GM18520 (cell line): ENCODE results near the gene FGF21.
"Not testable (repeated sequence)": the region's sequence is repeated elsewhere in the genome, so short reads cannot be mapped to it uniquely, and the experiment has no call there.

Experiments
- ATAC-seq: cut with Tn5 transposase; IDR thresholded peaks from one replicate; pipeline ENCODE4 v1.9.1; 2021; ENCODE audit not compliant: unreplicated experiment

Gene FGF21, protein sequence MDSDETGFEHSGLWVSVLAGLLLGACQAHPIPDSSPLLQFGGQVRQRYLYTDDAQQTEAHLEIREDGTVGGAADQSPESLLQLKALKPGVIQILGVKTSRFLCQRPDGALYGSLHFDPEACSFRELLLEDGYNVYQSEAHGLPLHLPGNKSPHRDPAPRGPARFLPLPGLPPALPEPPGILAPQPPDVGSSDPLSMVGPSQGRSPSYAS

DNA sequence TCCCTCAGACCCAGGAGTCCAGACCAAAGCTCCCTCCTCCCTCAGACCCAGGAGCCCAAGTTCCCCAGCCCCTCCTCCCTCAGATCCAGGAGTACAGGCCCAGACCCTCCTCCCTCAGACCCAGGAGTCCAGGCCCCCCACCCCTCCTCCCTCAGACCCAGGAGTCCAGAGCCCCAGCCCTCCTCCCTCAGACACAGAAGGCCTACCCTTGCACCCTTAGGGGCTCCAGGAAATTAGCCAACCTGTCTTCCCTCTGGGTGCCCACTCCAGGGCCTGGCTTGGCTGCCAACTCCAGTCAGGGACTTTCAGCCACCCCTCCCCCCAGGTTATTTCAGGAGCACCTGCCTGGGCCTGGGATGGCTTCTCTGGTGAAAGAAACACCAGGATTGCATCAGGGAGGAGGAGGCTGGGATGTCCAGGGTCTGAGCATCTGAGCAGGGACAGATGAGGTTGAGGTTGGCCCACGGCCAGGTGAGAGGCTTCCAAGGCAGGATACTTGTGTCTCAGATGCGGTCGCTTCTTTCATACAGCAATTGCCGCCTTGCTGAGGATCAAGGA is at the start of gene FGF21:
TSS of gene FGF21 (plus strand) at position 441 of the 558 bp plus-strand sequence. CDS start 713 bp downstream, outside the sequence.
- ATAC-seq, result no peak

DNA sequence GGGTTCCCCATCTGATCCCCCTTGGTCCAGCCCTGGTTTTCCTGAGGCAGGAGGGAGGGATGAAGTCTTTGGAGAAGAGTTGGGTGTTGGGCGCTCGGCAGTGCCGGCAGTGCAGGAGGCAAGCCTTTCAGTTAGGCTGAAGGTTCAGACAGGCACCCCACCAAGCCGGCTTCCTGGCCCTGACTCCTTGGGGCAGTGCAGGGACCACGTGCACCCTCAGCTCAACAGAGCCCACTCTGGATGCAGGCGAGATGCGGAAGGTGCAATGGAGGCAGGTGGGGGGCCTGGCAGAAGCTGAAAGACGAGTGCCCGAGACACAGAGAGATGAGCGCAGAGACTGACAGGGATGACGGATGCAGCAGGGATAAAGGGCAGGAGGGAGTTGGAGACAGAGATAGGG is 46.9 kb upstream of the FGF21 start:
- no peak for ATAC-seq

- no peak for ATAC-seq
Observed at GRCh38 chr19:48711106-48711662, 44.1 kb upstream of the FGF21 start.

- no peak for ATAC-seq
Observed at GRCh38 chr19:48713041-48713863, 42.1 kb upstream of the FGF21 start.

DNA sequence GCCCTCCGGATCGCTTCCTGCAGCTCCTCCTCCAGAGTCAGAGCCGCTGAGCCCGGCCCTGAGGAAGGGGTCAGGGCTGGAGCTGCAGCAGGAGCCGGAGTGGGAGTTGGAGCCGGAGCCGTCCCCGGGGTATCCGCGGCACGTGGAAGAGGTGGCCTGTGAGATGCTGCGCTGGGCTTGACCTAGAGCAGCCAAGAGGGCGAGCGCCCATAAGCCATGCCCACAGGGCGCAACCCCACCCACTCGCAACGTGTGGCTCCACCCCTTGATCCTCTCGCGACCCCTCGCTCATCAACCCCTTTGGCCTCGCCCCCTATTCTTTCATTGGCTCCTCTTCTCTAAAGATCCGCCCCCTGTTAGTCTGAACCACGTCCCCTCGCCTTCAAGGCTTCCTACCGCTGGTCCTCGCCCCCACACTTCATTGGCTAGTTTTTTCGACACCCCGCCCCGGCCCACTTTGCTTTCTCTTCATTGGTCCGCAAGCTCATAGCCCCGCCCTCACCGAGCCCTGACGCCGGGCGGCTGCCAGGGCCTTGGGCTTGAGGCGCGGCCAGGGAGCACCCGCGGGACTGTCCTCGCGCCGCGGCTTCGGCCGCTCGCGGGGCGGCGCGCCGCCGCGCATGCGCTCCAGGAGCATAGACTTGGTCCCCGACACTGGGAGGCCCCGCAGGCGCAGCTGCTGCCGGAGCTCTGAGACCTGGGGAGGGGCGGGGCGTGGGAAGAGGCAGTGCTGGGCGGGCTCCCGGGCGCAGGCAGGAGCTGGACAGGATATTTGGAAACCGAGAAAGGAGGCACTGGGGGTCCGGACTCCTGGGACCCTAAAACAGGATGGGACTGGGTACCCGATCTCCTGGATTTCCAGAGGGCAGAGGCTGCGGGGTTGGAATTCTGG is 41.2 kb upstream of the FGF21 start:
- ATAC-seq, result peak; percentile 86

- ATAC-seq, result no peak
Observed at GRCh38 chr19:48714759-48715675, 40.3 kb upstream of the FGF21 start.

DNA sequence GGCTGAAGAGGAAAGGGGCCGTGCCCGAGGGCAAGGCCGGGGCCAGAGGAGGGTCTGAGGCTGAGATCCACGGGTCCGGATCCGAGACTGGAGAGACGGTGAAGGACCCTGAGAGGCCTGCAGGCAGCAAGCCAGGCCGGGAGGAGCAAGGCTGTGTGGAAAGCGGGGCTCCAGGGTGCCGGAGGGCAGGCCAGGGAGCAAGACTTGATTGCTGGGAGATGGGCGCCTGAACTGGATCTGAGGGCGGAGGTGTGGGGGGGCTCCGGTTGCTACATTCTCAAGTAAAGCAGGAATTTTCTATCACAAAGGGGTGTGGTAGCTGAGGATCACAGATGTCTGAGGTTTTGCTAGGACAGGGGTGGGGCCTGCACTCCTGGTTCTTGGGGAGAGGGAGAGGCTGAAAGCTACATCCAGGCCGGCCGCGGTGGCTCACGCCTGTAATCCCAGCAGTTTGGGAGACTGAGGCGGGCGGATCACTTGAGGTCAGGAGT is 39.6 kb upstream of the FGF21 start:
- no peak for ATAC-seq

DNA sequence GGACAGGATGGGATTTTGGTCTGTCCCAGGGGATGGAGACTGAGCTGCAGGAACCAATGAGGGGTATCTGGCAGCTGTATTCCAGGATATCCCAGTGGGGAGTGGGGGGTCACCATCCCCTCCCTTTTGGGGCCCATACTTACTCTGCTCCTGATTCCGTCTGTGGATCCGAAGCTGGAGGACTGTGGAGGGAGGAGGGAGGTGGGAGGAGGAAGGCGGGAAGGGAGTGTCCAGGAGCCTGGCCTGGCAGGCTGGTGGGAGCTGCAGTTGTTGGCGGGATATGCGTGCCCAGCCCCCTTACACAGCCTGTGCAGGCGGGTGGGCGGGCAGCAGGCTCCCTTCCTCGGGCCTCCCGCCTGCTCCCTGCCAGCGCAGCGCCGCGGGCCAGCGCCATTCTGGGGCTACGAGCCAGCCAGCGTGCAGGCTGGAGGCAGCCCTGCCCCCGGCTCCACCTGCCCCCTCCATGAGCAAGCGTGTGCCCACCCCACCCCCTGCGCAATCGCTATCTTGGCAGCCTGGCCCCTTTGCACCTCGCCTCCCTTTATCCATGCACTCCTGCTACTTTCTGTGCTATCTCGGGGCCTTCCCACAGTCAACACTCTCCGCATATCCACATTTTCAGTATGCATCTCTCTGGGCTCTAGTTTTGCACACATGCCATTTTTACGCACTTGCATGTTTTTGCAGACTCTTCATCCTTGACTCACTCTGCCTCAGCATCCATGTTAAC is 38.6 kb upstream of the FGF21 start:
- no peak for ATAC-seq

DNA sequence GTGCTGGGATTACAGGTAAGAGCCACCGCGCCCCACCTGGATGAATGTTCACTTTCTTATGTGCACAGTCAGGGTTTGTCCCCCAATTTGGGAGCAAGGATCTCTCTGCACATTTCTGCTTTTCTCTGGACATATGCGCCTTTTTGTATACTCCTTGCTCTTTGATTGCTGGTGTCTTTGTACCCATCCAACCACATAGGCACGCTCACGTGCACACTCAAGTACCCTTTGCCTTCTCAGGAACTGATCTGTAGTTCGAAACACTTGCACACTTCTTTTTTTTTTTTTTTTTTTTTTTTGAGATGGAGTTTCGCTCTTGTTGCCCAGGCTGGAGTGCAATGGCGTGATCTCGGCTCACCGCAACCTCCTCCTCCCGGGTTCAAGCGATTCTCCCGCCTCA is 37.2 kb upstream of the FGF21 start:
- ATAC-seq, result not testable (repeated sequence)

DNA sequence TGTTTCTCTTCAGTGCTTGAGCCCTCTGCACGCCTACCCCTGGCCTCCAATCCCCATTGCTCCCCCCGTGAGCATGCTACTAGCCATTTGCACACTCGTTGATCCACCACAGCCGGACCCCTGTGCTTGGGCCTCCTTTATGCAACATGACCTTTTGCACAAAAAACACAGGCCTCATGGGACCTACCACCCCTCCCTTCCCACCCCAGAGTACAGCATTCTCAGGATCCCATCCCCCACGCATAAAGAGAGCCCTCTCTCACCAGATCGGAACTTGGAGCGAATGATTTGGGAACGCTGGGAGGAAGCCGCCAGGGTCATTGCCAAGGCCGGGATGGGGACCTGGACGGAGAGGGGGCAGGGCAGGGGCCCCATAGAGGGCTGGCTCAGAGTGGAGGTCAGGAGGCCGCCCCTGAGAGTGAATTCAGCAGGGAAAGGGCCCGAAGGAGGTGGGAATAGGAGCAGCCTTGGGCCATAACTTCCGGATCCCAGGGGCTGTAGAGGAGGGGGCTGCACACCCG is 36.6 kb upstream of the FGF21 start:
- no peak for ATAC-seq

GRCh38 chr19:48719263-48720171 is 35.8 kb upstream of the FGF21 start, which contains the start of gene MAMSTR:
Gene MAMSTR (minus strand): TSS chr19:48719725. CDS start chr19:48719031, 694 bp downstream.
- ATAC-seq, result no peak

DNA sequence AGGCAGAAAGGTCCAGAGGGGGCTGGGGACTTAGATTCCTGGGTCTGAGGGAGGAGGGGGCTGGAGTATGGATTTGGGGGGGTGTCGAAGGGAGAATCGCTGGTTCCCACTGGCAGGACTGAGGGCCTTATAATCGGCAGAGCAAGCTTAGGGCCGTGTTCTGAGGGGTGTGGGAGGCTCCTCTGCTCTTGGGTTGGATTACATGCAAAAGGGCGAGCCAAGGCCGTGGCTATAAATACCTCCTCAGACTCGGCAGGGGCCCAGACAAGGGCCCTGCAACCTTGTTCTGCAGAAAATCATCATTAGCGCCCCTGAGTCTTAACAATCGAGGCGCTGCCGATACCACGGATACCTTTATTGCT is 35.1 kb upstream of the FGF21 start:
- ATAC-seq, result no peak

GRCh38 chr19:48720613-48721296 is 34.6 kb upstream of the FGF21 start:
- ATAC-seq, result peak; percentile 78

DNA sequence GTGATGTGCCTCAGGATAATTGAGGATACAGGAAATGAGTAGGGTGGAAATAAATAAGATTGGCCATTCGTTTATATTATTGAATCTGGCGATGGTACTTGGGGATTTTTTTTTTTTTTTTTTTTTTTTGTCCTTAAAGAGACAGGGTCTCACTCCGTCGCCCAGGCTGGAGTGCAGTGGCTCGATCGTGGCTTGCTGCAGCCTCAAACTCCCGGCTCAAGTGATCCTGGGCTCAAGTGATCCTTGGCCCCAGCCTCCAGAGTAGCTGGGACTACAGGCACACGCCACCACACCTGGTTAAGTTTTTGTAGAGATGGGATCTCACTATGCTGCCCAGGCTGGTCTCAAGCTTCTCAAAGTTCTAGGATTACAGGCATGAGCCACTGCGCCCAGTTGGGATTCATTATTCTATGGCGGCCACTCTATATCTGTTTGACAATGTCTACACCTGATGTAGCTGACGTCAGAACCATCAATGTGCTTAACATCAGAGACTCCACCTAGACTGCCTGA is 33.1 kb upstream of the FGF21 start:
- no peak for ATAC-seq

DNA sequence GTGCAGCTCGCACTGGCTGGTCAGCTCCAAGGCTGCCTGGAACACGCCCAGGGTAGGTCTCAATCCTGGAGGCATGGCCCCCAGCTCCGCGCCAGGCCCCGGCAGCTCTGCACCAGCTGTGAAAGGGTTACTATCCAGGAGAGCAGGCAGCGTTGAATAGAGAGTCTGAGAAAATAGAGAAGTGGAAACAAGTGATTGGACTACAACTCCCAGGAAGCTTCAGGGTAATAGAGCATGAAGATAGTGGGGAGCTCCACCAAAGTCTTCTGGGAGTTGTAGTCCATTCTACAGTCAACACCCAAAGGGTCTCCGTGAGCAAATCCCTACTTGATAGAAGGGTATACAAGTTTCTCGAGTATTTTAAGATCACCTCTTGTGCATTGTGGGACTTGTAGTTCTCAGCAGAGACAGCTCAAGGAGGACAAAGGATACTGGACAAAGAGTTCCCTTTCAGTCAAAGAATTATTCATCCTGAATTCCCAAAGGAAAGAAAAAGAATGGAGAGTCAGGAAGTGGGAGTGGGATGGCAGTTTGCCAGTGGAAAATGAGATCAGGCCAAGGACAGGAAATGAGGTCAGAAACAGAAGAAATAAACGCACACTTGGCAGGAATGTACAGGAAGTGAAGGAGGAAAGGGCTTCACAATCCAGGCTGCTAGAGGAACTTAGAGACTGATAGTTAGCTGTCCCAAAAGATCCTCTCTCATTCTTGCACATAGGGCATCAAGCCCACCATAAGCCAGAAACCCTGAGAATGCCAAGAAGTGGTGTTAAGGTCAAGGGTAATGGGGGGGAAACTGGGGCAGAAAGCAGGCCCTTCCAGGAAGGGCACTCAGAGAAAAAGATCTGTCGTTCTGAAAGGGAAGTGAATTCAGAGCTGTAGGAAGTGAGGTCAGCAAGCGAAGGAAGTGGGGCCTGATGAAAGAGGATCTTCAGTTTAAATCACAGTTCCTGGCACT is 30.2 kb upstream of the FGF21 start:
- ATAC-seq, result no peak

GRCh38 chr19:48726556-48726955 is 28.8 kb upstream of the FGF21 start:
- ATAC-seq, result no peak
